K562 (cell line): Measurements from ENCODE around the gene ZMYM4. TPM values are rescaled to one million over a fixed set of nuclear protein-coding genes. Genes with fewer than 3 reads are reported as not detected.

ENCODE experiments used
- CREBBP ChIP-seq: IDR thresholded peaks from one replicate; pipeline ENCODE4 v1.6.1; 2012; ENCODE audit warnings: low read depth, mild to moderate bottlenecking, control low read depth, inconsistent platforms, low read length
- ERF ChIP-seq: fragments of 450-650 bp; formaldehyde crosslinking; IDR thresholded peaks from 2 replicates; pipeline ENCODE4 v1.4.0; 2020; ENCODE audit warnings: mild to moderate bottlenecking, mixed read lengths
- ETS2 ChIP-seq: IDR thresholded peaks from 2 replicates; pipeline ENCODE4 v1.6.1; 2016; ENCODE audit warnings: borderline replicate concordance, missing genetic modification characterization, mild to moderate bottlenecking, moderate library complexity, missing compliant biosample characterization; ENCODE audit not compliant: poor library complexity, severe bottlenecking
- FOSL1 ChIP-seq: fragments of 200-800 bp; sonication (Bioruptor generic); conservative IDR thresholded peaks from 2 replicates; pipeline ENCODE4 v1.6.1; 2016; ENCODE audit warnings: missing genetic modification characterization, missing compliant biosample characterization
- MITF ChIP-seq: IDR thresholded peaks from 2 replicates; pipeline ENCODE4 v1.6.1; 2014; ENCODE audit warnings: antibody characterized with exemption
- PHTF2 ChIP-seq: fragments of 250-450 bp; sonication (Bioruptor Pico); IDR thresholded peaks from 2 replicates; pipeline ENCODE4 v1.5.0; 2021; ENCODE audit warnings: mild to moderate bottlenecking
- SMAD2 ChIP-seq: fragments of 150-350 bp; IDR thresholded peaks from 2 replicates; pipeline ENCODE4 v1.6.1; 2014; ENCODE audit warnings: low read depth, mild to moderate bottlenecking, low read length
- SMARCC2 ChIP-seq: fragments of 450-650 bp; IDR thresholded peaks from 2 replicates; pipeline ENCODE4 v1.6.1; 2017; ENCODE audit warnings: antibody characterized with exemption, moderate library complexity, mild to moderate bottlenecking, low read depth
- SNRNP70 ChIP-seq: fragments of 200-400 bp; formaldehyde crosslinking; optimal IDR thresholded peaks from 2 replicates; pipeline ENCODE3; 2017; ENCODE audit warnings: low read depth, low read length
- TCFL5 ChIP-seq: fragments of 250-450 bp; sonication (Bioruptor Pico); conservative IDR thresholded peaks from 2 replicates; pipeline ENCODE4 v1.6.1; 2021; ENCODE audit warnings: mild to moderate bottlenecking, moderate library complexity, matching md5 sums
- UBTF ChIP-seq, 2 experiments: IDR thresholded peaks; 2 replicates each; pipeline ENCODE4 v1.6.1; 2012; ENCODE audit warnings: improper control_type of control experiment in 2 of 2, low read depth in 2 of 2, low read length in 2 of 2, borderline replicate concordance in 1 of 2
- ZNF311 ChIP-seq: fragments of 250-450 bp; sonication (Bioruptor Pico); IDR thresholded peaks from 2 replicates; pipeline ENCODE4 v1.4.0; 2020; ENCODE audit warnings: mild to moderate bottlenecking, moderate library complexity
- polyA plus RNA-seq, 8 experiments: library from polyadenylated mRNA; depleted of rRNA in 4 of 8; stranded (reverse) in 5 of 8; unstranded in 3 of 8; fragments of >200 nt; fragmentation: Nextera tagmentation in 2 of 8; fragmentation: Illumina TruSeq in 1 of 8; extraction: Ambion mirVana in 2 of 8; extraction: Trizol in 1 of 8; gene quantifications; 2 replicates each; pipeline versions ENCODE4 v1.2.1 to v1.2.3, GENCODE V29; 2011 to 2014; ENCODE audit warnings: inconsistent platforms in 1 of 8, missing spikeins in 1 of 8
- total RNA-seq, 7 experiments: library from RNA; depleted of rRNA in 6 of 7; stranded (reverse); fragments of >200 nt in 6 of 7; fragmentation: Illumina TruSeq in 2 of 7; extraction: Trizol in 2 of 7; gene quantifications; 2 replicates each; pipeline versions ENCODE4 v1.2.1 to v1.2.3, GENCODE V29; 2011 to 2021; ENCODE audit warnings: low replicate concordance in 1 of 7
- TF ChIP-seq, protein P1 (sequence below): IDR thresholded peaks from 3 replicates; pipeline ENCODE4 v1.6.1; 2011; ENCODE audit warnings: borderline replicate concordance, mild to moderate bottlenecking, moderate library complexity; ENCODE audit not compliant: insufficient read length; ENCODE audit errors: extremely low read depth
- TF ChIP-seq, protein P2 (sequence below): sonication (generic); formaldehyde crosslinking; IDR thresholded peaks from 2 replicates; pipeline ENCODE4 v1.8.1; 2022; ENCODE audit warnings: missing genetic modification reagents
- TF ChIP-seq, protein P3 (sequence below): sonication (generic); formaldehyde crosslinking; IDR thresholded peaks from 2 replicates; pipeline ENCODE4 v1.8.0; 2023; ENCODE audit warnings: missing genetic modification reagents, mild to moderate bottlenecking, borderline replicate concordance

ZMYM4 gene
- total and polyA plus RNA-seq, 9 of the 15 experiments (the other 6 are each of a cell fraction or from before 2014, with no cell fraction given), result 15.2 to 77.2 (median 63.3) TPM

GRCh38 chr1:35269989-35270289 is 1.4 kb downstream of the ZMYM4 start (continued):
- no peak for TF ChIP-seq ETS2 (tag)
- TF ChIP-seq ZNF311 (CRISPR knock-in tag), result no peak
- TF ChIP-seq TCFL5 (CRISPR knock-in tag), result no peak
- TF ChIP-seq SMAD2, result no peak
- no peak for TF ChIP-seq SNRNP70
- TF ChIP-seq, protein P1, sequence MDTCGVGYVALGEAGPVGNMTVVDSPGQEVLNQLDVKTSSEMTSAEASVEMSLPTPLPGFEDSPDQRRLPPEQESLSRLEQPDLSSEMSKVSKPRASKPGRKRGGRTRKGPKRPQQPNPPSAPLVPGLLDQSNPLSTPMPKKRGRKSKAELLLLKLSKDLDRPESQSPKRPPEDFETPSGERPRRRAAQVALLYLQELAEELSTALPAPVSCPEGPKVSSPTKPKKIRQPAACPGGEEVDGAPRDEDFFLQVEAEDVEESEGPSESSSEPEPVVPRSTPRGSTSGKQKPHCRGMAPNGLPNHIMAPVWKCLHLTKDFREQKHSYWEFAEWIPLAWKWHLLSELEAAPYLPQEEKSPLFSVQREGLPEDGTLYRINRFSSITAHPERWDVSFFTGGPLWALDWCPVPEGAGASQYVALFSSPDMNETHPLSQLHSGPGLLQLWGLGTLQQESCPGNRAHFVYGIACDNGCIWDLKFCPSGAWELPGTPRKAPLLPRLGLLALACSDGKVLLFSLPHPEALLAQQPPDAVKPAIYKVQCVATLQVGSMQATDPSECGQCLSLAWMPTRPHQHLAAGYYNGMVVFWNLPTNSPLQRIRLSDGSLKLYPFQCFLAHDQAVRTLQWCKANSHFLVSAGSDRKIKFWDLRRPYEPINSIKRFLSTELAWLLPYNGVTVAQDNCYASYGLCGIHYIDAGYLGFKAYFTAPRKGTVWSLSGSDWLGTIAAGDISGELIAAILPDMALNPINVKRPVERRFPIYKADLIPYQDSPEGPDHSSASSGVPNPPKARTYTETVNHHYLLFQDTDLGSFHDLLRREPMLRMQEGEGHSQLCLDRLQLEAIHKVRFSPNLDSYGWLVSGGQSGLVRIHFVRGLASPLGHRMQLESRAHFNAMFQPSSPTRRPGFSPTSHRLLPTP, result no peak
- TF ChIP-seq UBTF (IDR thresholded peaks at IDR 0.05; ENCODE audit: borderline replicate concordance in 1 of 2, low read depth in 2 of 2, low read length in 2 of 2), result 0 out of 4 replicates have a peak, but pooled peaks of 1 of the 2 experiments have one; percentile 44
- TF ChIP-seq CREBBP, result no peak
- TF ChIP-seq MITF, result no peak
- TF ChIP-seq FOSL1 (tag), result no peak
- TF ChIP-seq ERF (CRISPR knock-in tag), result no peak
- TF ChIP-seq PHTF2 (CRISPR knock-in tag), result no peak
- TF ChIP-seq, protein P2, sequence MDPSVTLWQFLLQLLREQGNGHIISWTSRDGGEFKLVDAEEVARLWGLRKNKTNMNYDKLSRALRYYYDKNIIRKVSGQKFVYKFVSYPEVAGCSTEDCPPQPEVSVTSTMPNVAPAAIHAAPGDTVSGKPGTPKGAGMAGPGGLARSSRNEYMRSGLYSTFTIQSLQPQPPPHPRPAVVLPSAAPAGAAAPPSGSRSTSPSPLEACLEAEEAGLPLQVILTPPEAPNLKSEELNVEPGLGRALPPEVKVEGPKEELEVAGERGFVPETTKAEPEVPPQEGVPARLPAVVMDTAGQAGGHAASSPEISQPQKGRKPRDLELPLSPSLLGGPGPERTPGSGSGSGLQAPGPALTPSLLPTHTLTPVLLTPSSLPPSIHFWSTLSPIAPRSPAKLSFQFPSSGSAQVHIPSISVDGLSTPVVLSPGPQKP, result no peak
- TF ChIP-seq, protein P3, sequence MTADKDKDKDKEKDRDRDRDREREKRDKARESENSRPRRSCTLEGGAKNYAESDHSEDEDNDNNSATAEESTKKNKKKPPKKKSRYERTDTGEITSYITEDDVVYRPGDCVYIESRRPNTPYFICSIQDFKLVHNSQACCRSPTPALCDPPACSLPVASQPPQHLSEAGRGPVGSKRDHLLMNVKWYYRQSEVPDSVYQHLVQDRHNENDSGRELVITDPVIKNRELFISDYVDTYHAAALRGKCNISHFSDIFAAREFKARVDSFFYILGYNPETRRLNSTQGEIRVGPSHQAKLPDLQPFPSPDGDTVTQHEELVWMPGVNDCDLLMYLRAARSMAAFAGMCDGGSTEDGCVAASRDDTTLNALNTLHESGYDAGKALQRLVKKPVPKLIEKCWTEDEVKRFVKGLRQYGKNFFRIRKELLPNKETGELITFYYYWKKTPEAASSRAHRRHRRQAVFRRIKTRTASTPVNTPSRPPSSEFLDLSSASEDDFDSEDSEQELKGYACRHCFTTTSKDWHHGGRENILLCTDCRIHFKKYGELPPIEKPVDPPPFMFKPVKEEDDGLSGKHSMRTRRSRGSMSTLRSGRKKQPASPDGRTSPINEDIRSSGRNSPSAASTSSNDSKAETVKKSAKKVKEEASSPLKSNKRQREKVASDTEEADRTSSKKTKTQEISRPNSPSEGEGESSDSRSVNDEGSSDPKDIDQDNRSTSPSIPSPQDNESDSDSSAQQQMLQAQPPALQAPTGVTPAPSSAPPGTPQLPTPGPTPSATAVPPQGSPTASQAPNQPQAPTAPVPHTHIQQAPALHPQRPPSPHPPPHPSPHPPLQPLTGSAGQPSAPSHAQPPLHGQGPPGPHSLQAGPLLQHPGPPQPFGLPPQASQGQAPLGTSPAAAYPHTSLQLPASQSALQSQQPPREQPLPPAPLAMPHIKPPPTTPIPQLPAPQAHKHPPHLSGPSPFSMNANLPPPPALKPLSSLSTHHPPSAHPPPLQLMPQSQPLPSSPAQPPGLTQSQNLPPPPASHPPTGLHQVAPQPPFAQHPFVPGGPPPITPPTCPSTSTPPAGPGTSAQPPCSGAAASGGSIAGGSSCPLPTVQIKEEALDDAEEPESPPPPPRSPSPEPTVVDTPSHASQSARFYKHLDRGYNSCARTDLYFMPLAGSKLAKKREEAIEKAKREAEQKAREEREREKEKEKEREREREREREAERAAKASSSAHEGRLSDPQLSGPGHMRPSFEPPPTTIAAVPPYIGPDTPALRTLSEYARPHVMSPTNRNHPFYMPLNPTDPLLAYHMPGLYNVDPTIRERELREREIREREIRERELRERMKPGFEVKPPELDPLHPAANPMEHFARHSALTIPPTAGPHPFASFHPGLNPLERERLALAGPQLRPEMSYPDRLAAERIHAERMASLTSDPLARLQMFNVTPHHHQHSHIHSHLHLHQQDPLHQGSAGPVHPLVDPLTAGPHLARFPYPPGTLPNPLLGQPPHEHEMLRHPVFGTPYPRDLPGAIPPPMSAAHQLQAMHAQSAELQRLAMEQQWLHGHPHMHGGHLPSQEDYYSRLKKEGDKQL (CRISPR knock-in tag), result no peak
- no peak for TF ChIP-seq SMARCC2
